Measurements from ENCODE around the gene PIEZO2.

PIEZO2 gene

GRCh38 chr18:11024928-11025669 lies 124.3 kb downstream of the PIEZO2 start:
- no peak for DNase-seq

- DNase-seq: no peak
Measured at GRCh38 chr18:11021477-11021876, 127.9 kb downstream of the PIEZO2 start.

DNA sequence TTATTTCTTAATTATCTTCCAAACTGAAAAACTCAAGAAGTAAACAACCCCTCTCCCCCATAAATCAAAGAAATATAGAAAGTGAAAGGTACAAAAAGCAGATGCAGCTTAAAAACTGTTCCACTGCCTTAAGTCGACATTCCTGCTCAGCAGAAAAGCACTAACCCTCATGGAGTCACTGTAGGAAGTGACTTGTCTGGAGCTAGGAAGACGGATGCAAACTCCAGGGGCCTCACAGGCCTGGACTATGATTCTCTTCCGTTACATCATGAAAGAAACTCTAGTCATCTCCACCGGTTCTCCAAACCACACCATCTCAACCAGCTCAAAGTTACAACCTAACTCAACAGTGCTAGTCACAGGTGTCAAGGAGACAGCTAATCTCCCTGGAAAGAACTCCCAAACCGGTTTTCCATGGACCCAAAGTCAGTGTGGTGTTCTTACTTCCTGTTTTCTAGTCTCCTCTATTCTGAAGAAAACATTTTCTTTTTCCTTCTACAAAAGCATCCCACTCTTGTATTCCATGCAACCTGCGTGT lies 128.4 kb downstream of the PIEZO2 start:
- no peak for DNase-seq

GRCh38 chr18:11020161-11020853 lies 129.1 kb downstream of the PIEZO2 start:
- no peak for DNase-seq

DNA sequence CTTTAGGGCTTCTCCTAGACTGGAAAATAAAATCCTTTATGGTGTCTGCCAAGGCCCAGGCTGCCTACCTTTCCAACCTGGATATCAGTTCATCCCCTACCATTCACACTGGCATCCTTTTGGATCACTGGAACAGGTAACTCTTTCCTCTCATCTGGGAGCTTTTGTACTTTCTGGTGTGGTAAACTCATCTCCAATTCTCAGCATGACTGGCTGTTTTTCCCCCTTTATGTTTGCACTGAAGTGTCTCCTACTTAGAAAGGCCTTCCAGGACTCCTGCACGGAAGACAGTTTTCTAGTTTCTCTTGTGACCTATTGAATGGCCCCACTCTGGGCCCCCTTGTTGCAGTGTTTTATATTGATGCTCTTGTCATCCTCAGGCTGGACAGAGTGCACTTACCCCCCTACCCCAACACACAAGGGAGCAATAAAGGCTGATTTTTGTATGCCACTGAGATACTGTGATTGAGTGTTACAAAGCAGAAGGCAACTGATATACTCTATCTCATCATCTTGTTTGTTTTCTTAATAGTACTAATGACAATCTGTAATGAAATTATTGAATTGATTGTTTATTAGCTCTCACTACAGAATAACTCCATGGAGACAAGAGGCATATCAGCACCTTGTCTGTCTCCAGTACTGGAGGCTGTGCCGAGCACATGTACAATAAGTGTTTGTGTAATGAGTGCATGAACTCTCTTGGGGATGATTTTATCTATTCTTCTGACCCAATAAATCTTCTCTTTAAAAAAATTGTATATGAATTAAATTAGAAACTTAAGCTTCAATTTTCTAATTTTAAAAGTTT lies 129.9 kb downstream of the PIEZO2 start:
- DNase-seq: no peak

DNA sequence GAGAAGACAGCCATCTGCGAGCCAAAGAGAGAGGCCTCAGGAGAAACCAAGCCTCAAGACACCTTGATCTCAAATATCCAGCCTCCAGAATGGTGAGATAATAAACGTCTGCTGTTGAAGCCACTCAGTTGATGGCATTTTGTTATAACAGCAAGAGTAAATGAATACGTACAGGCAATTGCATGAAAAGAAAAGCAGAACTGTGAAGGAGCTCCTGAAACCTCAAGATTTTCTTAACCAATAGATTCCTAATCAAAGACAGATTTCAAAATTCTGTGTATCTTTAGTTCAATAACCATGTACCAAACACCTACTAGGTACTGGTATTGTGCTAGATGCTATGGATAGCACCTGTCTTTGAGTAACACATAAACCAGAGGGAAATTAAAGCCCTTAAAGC lies 139.5 kb downstream of the PIEZO2 start:
- DNase-seq: no peak

GRCh38 chr18:11009147-11009546 lies 140.2 kb downstream of the PIEZO2 start:
- DNase-seq: no peak

DNA sequence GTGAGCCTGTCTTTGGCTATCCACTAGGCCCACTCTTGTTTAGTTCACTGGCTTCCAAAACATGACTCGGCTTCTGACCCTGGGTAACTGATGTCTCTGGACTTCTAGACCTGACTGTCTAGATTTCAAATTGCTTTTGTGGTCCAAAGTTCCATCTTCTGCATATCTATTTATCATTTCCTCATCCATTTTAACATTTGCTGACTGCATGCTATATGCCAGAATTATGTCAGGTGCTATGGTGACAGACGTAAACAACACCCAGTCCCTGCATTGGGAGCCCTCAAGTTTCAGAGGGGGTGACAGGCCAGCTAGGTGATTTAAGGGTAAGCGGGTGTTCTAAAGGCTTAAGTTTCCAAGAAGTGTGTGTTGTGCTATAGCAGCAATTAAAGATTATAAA lies 140.9 kb downstream of the PIEZO2 start:
- DNase-seq: no peak

DNA sequence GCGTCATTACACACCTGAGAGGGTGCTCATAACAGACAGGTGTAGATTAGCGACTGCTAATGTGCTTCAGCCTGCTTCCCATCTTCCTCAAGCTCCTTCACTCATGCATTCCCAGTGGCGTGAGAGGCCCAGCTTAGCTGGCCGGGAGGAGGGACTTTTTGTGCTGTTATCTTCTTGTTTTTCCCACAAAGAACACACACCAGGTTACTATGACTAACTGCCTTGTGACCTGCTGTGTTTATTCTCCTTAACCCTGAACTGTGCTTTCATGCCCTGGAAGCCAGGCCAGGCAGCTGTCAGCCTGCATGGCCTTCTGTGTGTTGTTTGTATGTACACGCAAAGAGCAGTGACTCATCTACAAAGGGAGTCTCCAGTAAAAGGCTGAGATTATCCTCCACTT lies 143.8 kb downstream of the PIEZO2 start:
- no peak for DNase-seq

DNA sequence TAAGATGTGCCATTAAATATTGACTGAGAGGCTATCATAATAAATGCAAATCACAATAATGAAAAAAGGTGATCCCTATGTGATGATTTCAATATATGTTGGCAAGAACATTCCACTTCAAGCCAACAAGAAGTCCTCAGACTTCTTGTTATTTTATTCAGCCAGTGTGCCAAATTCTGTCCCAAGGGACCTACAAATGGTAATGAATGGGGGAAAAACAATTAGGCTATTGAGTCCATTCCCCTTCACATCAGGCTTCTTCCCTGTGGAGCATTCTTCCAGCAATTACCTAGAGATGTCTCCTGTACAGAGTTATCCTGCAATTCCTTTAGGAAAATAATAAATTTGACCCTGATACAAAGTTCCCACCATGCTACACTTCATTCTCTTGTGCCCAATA lies 144.4 kb downstream of the PIEZO2 start:
- no peak for DNase-seq

DNA sequence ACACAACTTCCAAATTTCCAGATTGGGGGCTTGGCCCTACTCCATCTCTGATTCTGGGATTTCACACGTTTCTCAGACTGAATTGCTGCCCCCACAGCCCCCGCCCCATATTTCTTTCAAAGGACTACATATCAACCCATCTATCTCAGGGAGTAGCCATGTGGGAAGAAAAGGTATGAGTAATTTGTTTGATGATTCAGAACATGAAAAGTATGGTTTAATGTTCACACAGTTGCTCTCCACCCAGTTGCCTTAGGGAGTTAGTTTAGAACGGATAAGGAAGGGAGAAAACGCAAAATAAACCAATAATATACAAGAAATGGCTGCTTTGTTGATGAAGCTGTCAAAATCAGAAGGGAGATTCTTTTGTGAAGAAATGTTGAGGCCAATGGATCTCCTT lies 145.1 kb downstream of the PIEZO2 start:
- no peak for DNase-seq

DNA sequence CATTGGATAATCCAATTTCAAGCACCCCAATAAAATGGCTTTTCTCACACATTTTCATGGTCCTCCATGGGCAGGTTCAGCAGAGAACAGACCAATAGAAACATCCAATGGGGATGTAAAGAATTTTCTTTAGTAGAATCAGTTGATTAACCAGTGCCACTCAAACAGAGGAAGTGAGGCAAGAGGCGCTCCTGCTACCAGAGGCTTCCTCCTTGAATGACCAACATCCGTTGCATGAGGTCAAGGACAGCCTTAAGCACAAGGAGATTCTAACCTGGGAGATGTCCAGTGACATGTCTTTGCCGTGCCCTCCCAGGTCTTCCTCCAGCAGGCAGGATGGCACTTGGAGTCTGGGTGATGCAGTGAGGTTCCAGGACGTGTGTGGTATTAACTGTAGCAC lies 146.6 kb downstream of the PIEZO2 start:
- no peak for DNase-seq

- no peak for DNase-seq
Measured at GRCh38 chr18:11002277-11002676, 147.1 kb downstream of the PIEZO2 start.

GRCh38 chr18:11000071-11000470 lies 149.3 kb downstream of the PIEZO2 start:
- no peak for DNase-seq

DNA sequence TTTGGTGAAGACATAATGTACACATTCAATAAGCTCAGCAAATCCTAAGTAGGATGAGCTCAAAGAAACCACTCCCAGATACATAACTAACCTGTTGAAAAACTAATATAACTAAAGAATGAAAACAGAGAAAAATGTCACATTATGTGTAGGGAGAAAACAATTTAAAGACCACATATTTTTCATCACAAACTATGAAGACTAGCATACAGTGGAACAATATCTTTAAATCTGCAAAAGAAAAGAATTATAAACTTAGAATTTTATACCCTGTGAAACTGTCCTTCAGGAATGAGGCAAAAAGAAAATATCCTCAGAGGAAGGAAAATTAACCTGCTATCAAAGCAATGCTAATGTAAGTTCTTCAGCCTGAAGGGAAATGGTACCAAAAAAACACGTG lies 151.5 kb downstream of the PIEZO2 start:
- no peak for DNase-seq

GRCh38 chr18:10995550-10995949 lies 153.8 kb downstream of the PIEZO2 start:
- DNase-seq: no peak

- no peak for DNase-seq
Measured at GRCh38 chr18:10989486-10989885, 159.9 kb downstream of the PIEZO2 start.

GRCh38 chr18:10985689-10986088 lies 163.7 kb downstream of the PIEZO2 start:
- no peak for DNase-seq

GRCh38 chr18:10979411-10979810 lies 170.0 kb downstream of the PIEZO2 start:
- DNase-seq: no peak

DNA sequence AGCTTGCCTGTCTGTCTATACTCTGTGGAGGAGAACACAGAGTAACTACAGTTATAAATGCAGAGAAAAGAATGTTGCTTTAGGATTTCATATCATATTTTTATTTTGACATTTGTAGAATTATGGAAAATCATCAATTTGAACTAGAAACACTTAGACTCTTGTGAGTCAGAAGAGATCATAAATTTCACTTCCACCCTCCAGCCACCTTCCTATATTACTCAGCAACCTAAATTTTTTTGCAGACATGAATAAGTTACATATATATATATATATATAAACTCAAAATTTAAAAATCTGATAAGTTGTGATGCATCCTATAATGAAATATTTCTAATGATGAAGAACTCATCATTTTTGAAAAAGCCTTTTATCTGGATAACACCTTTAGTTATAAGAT lies 172.3 kb downstream of the PIEZO2 start:
- DNase-seq: no peak

GRCh38 chr18:10973567-10974203 lies 175.7 kb downstream of the PIEZO2 start:
- DNase-seq: no peak

- no peak for DNase-seq
Measured at GRCh38 chr18:10971717-10972116, 177.7 kb downstream of the PIEZO2 start.

- no peak for DNase-seq
Measured at GRCh38 chr18:10965119-10965518, 184.2 kb downstream of the PIEZO2 start.
